GM21737 (cell line): ENCODE results near the gene ATP5ME.

Source experiments
- ATAC-seq: cut with Tn5 transposase; IDR thresholded peaks from one replicate; pipeline ENCODE4 v1.9.1; 2021; ENCODE audit warnings: mild to moderate bottlenecking, moderate library complexity; ENCODE audit not compliant: unreplicated experiment

The ATP5ME gene

GRCh38 chr4:623914-624566, 50.0 kb downstream of the ATP5ME start:
- ATAC-seq = no peak

DNA sequence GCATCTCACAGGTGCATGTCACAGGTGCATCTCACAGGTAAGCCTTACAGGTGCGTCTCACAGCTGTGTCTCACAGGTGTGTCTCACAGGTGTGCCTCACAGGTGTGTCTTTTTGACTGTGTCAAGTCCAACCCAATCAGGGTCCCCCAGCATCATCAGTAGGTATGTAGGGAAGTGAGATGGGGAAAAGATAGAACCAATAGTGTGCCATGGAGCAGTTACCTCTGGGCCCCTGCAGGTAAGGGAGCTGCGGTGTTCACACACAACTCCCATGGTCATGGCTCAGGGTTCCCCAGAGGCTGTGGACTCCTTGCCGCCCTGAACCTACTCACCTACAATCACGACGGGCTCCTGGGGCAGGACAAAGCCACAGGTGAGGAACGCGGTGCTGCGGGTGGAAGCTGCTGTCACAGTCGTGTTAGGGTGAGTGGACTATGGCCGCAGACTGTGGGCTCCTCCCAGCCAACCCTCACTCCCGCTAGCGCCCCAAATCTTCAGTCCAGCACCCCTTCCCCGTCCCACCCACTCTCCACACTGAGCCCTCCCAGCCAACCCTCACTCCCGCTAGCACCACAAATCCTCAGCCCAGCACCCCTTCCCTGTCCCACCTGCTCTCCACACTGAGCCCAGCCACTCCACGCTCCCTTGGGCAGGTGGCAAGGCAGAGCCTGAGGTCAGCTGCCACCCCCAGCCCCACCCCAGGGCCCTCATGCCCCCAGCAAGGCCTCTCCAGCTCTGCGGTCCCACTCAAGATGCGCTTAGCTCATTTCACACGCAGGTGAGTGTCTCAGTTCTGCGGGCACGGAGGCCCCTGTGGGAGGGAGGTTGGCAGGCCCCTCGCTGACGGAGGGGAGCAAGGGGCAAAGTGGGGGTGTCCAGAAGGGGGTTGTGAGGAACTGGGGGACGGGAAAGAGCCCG, 50.8 kb downstream of the ATP5ME start:
- no peak for ATAC-seq
